H1 (cell line): Measurements from ENCODE around the gene SPSB1. TPM values are rescaled to one million over a fixed set of nuclear protein-coding genes. Genes with fewer than 3 reads are reported as not detected.

Source experiments
- SIN3A ChIP-seq, 2 experiments: IDR thresholded peaks in 1 of 2; conservative IDR thresholded peaks in 1 of 2; 2 replicates each; pipeline ENCODE4 v1.6.1; 2011 to 2012; ENCODE audit warnings: low read length in 2 of 2, improper control_type of control experiment in 1 of 2, low read depth in 1 of 2, mild to moderate bottlenecking in 1 of 2
- SIX5 ChIP-seq: IDR thresholded peaks from 2 replicates; pipeline ENCODE4 v1.6.1; 2011; ENCODE audit warnings: mild to moderate bottlenecking, low read depth, low read length
- TCF12 ChIP-seq: IDR thresholded peaks from 2 replicates; pipeline ENCODE4 v1.6.1; 2011; ENCODE audit warnings: low read depth, mild to moderate bottlenecking, low read length
- polyA plus RNA-seq, 7 experiments: library from polyadenylated mRNA; depleted of rRNA in 3 of 7; stranded (reverse) in 5 of 7; unstranded in 2 of 7; fragments of >200 nt in 5 of 7; fragments of 200-250 nt in 2 of 7; gene quantifications; 1 replicate in 5 of 7; 2 replicates in 1 of 7; 4 replicates in 1 of 7; pipeline versions ENCODE4 v1.2.1 to v1.2.3, GENCODE V29; 2011 to 2013; ENCODE audit warnings: missing spikeins in 2 of 7, mixed read lengths in 2 of 7
- total RNA-seq: library from RNA; stranded (reverse); fragmentation: NEBNext Ultra II Directional; extraction: Animal tissue kit (Norgen Biotek cat#: 25700); gene quantifications from 2 replicates; pipeline ENCODE4 v1.2.1, GENCODE V29; 2021

SPSB1 gene
- total and polyA plus RNA-seq, 2 of the 8 experiments (the other 6 are each of a cell fraction or from before 2014, with no cell fraction given): 5.3 to 6.4 TPM

DNA sequence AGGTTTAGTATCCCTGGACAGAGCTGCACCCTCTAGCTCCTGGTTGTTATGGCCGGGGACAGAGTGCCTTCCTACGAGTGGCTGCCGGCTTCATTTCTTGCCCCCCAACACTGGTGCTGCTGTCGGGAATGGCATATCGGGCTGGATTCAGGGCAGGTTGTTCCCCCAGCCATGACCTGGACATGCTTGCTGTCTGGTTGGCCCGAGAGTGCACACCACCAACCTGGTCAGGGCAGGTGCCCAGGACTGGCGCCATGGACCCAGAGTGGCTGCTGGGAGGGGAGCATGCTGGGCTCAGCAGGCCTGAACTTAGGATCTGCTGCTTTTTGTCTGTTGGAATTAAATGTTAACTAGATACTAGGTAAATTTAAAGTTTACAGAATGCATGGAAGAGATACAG is 36.4 kb upstream of the SPSB1 start (continued):
- TF ChIP-seq TCF12 (no peak), SIX5 (no peak), SIN3A (conservative IDR thresholded peaks at IDR 0.05 in 1 of 2, IDR thresholded peaks at IDR 0.05 in 1 of 2; ENCODE audit: low read depth in 1 of 2, low read length in 2 of 2) (no peak)
